Epidermal melanocyte (primary cell): ENCODE measurements around the gene CTBP1.

Experiments
- DNase-seq: peaks from one replicate; pipeline ENCODE4 v3.0.0; 2011; ENCODE audit warnings: low spot score; ENCODE audit not compliant: insufficient read length

Gene CTBP1

DNA sequence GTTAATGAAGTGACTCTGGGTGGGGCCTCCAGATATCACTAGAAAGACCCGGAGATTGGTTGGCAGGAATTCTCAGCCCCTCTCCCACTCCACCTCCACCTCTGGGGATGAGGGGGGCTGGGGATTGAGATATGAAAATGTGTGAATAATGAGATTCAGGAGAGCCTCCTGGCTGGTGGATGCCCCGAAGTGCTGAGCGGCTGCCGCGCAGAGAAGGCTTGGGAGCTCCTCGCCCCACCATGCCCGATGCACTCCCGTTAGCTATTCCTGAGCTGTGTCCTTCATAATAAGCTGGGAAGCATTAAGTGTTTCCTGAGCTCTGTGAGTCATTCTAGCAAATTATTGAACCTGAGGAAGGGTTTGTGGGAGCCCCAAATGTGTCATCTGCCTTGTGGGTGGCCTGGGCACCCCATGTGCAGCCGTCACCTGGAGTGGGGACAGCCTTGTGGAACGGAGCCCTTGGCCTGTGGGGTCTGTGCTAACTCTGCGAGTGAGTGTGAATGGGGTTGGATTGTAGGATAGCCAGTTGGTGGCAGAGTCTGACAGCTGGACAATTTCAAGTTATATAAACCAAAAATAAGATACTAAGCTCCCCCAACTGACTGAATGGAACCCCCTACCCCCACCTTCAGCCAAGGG is 36.3 kb upstream of the CTBP1 start:
- DNase-seq = no peak

- DNase-seq = no peak
These were observed 34.8 kb upstream of the CTBP1 start for GRCh38 chr4:1283711-1284110.

DNA sequence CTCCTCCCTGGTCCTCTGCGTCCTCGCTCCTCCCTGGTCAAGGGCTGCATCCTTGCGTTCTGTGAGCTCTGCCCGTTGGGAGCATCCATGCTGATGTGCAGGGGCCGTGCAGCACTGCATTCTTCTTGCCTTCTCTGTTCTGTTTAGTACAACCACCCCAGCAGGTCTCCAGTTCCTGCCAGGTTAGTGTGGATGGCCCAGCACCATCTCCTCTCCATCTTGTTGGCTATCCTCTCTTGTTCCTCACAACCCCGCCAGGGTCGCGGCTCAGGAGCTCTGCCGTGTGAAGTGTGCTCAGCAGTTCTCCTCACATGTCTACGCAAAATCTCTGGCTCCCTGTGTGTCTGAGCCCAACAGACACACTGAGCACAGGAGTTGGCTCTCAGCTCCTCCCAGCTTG is 30.3 kb upstream of the CTBP1 start:
- no peak for DNase-seq

- no peak for DNase-seq
These were observed 29.0 kb upstream of the CTBP1 start for GRCh38 chr4:1277667-1278665.

- no peak for DNase-seq
These were observed 28.1 kb upstream of the CTBP1 start for GRCh38 chr4:1276984-1277383.

DNA sequence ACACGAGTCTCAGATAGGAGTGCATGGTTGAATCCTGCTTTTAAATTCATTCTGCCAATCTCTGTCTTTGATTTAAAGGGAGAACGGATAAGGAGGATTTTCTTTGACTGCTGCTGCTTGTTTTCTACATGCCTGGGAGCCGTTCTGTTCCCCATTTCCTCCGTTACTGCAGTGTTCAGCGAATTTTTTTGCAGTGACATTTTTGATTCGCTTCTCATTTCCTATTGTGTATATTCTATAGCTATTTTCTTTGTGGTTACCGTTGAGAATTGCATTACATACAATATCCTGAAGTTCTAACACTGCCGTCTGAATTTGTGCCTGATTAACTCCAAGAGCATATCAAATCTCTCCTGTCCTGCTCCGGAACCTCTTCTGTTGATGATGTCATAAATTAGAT is 25.9 kb upstream of the CTBP1 start:
- DNase-seq = no peak

- DNase-seq = no peak
These were observed 22.8 kb upstream of the CTBP1 start for GRCh38 chr4:1271686-1272085.

DNA sequence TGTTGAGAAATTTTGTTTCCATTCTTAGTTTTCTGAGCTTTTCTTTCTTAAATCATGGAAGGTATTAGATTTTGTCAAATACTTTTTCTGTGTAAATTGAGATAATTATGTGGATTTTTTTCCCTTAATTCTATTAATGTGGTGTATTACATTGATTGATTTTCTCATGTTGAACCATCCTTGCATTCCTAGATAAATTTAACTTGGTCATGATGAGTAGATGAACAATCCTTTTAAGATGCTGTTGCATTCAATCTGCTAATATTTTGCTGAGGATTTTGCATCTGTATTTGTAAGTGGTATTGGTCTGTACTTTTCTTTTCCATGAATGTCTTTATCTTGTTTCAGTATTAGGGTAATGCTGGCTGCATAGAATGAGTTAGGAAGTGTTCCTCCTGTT is 20.3 kb upstream of the CTBP1 start:
- no peak for DNase-seq

DNA sequence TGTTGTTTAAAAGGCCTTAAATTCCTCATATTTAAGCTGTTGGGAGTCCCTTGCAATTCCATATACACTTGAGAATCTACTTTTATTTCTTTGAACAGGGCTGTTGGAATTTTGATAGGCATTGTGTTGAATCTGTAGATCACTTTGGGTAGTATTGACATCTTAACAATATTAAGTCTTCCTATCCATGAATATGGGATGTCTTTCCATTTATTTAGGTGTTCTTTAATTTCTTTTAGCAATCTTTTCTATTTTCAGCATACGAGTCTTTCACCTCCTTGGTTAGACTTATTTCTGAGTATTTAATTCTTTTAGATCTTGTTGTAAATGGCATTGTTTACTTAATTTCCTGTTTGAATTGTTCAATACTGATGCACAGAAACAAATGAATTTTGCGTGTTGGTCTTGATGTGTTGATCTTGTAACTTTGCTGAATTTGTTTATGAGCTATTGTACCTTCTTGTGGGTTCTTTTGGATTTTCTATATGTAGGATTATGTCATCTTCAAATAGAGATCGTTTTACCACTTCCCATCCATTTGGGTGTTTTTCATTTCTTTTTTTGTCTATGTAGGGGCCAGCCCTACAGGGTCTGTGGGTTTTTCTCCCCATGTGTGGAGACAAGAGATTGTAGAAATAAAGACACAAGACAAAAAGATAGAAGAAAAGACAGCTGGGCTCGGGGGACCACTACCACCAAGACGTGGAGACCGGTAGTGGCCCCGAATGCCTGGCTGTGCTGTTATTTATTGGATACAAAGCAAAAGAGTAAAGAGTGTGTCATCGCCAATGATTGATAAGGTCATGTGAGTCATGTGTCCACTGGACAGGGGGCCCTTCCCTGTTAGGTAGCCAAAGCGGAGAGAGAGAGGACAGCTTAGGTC is 18.2 kb upstream of the CTBP1 start:
- DNase-seq = no peak

DNA sequence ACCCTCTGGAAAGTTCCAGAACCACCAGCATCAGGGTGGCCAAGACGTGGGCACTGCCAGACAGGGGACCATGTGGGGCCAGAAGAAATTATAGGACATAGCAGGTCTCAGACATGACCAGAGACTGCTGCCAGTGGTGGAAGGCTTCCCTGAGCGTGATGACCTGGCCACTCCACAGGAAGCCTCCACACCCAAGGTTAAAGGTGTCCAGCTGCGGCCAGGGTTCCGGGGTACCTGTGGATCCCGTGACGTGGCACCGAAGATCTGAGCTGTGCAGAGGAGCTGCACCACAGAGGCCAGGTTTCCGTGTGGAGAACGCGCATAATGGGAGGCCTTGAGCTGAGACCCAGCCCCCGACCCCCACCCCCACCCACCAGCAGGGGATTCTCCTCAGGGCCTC is 16.4 kb upstream of the CTBP1 start:
- DNase-seq = no peak

GRCh38 chr4:1264942-1265341 is 16.0 kb upstream of the CTBP1 start:
- DNase-seq = no peak

DNA sequence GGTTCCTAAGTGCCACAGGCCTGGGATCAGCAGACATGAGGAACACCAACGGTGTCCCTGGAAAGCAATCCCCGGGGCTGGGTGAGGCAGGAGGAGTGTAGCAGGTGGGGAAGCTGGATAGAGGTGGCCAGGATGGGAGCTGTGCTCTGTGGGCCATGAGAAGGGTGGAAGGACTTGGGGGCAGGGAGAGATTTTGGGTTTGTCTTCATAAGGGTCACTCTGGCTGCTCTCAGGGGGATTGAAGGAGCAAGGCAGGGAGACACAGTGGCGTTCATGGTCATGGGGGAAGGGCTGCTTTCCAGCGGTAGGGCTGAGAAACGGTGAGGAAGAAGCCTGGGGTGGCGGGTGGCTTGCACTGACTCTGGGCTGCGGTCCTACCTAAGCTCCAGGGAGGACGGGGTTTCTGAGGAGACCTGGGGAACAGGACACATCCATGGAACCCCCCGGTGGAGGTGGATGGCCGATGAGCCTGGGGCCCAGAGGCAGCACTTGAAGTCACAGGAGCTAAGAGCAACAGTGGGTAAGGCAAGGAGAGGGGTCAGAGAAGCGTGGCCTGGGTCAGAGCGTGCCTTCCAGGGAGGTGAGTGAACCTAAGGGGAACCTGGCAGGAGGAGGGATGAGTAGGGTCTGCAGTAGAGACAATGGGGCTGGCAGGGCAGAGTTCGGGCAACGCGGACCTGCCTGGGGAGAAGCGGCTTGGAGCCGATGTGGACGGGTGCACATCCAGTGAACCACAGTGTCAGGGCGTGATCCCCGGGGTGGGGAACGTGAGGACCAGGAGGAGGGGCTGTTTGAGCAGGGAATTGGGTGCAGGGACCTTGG is 12.4 kb upstream of the CTBP1 start:
- no peak for DNase-seq

DNA sequence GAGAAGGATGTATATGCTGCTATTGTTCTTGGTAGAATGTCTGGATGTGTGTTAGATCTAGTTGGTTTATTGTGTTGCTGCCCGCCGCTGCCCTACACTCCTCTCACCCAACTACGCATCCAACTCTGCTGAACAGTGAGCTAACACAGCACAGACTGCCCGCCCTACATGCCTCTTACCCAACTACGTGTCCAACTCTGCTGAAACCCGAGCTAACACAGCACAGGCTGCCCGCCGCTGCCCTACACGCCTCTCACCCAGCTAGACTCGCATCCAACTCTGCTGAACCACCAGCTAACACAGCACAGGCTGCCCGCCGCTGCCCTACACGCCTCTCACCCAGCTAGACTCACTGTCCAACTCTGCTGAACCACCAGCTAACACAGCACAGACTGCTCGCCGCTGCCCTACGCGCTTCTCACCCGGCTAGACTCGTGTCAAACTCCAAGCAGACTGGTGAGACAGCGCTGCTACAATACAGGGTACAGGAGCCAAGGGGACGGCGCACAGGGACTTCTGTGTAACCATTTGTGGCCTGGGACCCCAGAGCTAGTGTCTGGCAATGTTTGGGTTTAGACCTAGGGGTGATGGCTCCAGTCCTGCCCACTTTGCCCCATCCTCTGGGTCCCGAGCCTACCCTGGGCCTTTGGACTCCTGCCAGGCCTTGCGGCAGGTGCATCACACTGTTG is 11.6 kb upstream of the CTBP1 start:
- no peak for DNase-seq

- no peak for DNase-seq
These were observed 11.0 kb upstream of the CTBP1 start for GRCh38 chr4:1259966-1260365.

DNA sequence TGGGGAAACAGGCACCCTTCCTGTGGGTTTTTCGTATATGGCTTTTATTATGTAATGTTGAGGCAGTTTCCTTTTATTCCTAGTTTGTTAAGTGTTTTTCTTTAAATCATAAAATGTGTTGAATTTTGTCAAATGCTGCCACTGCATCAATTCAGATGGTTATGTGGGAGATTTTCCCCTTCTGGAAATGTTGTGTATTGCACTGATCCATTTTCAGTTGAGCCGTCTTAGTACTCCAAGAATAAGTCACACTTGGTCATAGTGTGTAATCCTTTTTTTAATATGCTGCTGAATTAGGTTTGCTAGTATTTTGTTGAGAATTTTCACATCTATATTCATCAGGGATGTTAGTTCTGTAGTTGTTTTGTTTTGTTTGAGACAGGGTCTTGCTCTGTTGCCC is 9.5 kb upstream of the CTBP1 start:
- DNase-seq = no peak

- DNase-seq = no peak
These were observed 6.8 kb upstream of the CTBP1 start for GRCh38 chr4:1255699-1256098.

- no peak for DNase-seq
These were observed 6.2 kb upstream of the CTBP1 start for GRCh38 chr4:1255151-1255550.

- DNase-seq = no peak
These were observed 4.9 kb upstream of the CTBP1 start for GRCh38 chr4:1253831-1254230.

DNA sequence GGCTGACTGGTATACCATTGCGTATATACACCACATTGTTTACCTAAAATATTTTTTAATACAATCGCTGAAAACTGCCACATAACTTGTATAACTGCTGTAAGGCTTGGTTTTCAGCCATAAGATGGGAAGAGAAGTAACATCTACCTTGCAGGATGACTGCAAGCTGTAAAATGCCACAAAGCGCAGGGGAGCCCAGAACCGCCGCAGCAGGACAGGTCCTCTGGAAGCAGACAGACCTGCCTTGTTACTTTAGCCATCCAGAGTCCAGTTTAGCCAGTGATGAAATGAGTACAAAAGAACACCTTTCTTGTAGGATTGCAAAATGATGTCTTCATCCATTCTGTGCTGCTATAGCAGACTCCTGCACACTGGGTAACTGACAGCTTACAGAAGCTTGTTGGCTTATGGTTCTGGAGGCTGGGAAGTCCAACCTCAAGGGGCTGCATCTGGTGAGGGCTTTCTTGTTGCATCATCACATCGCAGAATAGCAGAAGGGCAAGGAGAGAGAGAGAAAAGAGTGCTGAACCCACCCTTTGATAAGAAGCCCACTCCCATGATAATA is 4.1 kb upstream of the CTBP1 start:
- DNase-seq = no peak

DNA sequence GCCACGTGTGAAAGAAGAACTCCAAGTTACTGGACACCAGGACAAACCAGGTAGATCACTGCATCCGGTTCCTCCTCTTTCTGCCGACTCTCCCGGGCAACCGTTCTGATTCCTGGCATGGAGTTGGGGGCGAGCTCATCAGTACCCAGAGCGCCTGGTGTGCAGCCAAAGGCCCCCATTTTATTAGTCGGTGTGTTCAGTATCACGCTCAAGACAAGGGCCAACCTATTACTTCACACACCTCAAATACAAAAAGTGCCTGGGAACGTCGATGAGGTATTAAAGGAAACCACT is 2.8 kb upstream of the CTBP1 start:
- no peak for DNase-seq
